Measurements from ENCODE around the gene ERG28.

The ERG28 gene

DNA sequence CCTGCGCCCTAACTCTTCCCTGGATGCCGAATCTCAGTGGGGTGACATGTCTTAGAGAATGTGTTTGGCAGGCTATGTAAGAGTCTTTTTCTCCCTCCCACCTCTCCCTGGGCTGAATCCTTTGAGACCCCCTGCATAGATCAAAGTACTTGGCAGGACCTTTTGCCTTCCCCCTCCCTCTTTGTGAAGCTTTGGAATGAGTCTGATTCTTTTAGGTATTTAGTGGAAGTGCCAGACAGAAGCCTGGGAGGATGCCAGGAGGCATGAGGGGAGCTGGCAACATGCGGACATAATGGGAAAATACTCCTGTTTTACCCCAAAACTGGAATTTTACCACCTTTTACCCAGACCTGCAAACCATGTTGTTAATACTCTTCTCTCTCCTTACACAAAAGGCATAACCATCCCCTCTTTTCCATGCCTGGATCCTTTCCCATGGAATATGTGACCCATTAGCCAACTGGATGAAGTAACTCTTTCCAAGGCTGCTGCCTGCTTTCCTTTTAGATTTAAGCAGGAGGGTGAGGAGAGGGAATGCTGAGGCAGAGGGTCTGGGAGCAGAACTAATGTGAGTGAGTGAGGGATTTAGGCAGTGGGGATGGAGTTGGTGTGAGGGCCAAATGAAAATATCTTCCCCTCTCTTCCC is 42.1 kb upstream of the ERG28 start:
- H3K9me3 ChIP-seq (ENCODE audit: control insufficient read depth, low read length): no peaks in the 10 kb centered on the region
- H3K79me2 ChIP-seq: no peaks in the 10 kb centered on the region
- no peak overlapping the region for H3K9ac ChIP-seq
- no peak overlapping the region for H3K27ac ChIP-seq
- no peaks in the 10 kb centered on the region for H3K36me3 ChIP-seq (ENCODE audit: control insufficient read depth, insufficient read depth, low read length)
- no peak overlapping the region for H3K4me2 ChIP-seq (ENCODE audit: low read length)
- H3K27me3 ChIP-seq (ENCODE audit: control insufficient read depth, insufficient read depth, low read length): no peaks in the 10 kb centered on the region
- TF ChIP-seq, protein P1, sequence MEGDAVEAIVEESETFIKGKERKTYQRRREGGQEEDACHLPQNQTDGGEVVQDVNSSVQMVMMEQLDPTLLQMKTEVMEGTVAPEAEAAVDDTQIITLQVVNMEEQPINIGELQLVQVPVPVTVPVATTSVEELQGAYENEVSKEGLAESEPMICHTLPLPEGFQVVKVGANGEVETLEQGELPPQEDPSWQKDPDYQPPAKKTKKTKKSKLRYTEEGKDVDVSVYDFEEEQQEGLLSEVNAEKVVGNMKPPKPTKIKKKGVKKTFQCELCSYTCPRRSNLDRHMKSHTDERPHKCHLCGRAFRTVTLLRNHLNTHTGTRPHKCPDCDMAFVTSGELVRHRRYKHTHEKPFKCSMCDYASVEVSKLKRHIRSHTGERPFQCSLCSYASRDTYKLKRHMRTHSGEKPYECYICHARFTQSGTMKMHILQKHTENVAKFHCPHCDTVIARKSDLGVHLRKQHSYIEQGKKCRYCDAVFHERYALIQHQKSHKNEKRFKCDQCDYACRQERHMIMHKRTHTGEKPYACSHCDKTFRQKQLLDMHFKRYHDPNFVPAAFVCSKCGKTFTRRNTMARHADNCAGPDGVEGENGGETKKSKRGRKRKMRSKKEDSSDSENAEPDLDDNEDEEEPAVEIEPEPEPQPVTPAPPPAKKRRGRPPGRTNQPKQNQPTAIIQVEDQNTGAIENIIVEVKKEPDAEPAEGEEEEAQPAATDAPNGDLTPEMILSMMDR (IDR thresholded peaks at IDR 0.05): no peak
- H2AFZ ChIP-seq: no peak overlapping the region
- H3K4me3 ChIP-seq (ENCODE audit: low read depth, low read length): no peak overlapping the region
- H3K4me1 ChIP-seq: no peaks in the 10 kb centered on the region

DNA sequence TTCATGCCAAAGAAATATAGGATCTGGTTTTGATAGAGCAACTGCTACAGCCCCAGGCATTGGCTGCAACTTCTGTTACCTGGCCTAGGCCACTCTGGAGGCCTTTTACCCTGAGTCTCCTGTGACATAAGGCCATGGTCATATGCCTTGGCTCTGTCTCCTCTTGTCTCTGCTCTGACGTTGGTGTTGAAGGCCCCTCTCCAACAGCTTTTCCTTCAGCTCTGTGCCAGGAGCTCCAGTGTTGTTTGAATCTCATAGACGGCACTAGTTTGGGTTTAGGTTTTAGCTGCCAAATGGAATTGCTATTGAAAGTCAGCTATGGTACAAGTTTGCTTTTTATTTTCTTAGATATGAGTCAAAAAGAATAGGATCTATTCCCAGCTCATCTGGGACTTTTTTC is 41.4 kb upstream of the ERG28 start:
- no peak overlapping the region for H3K9ac ChIP-seq
- H3K27ac ChIP-seq: no peak overlapping the region

DNA sequence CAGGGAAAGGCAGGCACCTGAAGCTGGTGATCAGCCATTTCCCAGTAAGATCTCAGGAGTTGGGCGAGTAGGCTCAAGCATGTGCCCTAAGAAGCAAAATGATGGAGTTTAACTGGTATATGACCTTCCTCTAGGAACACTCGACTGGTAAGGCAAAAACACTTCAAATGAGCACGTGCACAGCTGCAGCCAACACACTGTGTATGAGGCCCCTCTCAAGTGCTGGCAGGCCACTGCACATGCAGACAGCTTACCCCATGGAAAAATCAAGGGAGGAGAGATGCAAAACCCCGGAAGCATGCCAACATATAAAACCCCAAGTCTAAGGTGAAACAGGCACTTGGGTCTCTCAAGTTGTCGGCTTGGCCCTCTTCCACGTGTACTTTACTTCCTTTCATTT is 39.6 kb upstream of the ERG28 start:
- no peak overlapping the region for H3K4me2 ChIP-seq (ENCODE audit: low read length)
- H3K36me3 ChIP-seq (ENCODE audit: control insufficient read depth, insufficient read depth, low read length): no peaks in the 10 kb centered on the region
- H3K27ac ChIP-seq: no peak overlapping the region
- H2AFZ ChIP-seq: no peak overlapping the region
- H3K79me2 ChIP-seq: no peaks in the 10 kb centered on the region
- no peak overlapping the region for H3K4me3 ChIP-seq (ENCODE audit: low read depth, low read length)
- no peaks in the 10 kb centered on the region for H3K4me1 ChIP-seq
- H3K9me3 ChIP-seq (ENCODE audit: control insufficient read depth, low read length): no peaks in the 10 kb centered on the region
- no peaks in the 10 kb centered on the region for H3K27me3 ChIP-seq (ENCODE audit: control insufficient read depth, insufficient read depth, low read length)
- TF ChIP-seq, protein P1 (IDR thresholded peaks at IDR 0.05): no peak
- no peak overlapping the region for H3K9ac ChIP-seq

More for the DNA sequence above, 41.4 kb upstream of the ERG28 start:
- Histone ChIP-seq H3K79me2 (no peaks in the 10 kb centered on the region), H3K4me3 (ENCODE audit: low read depth, low read length) (no peak overlapping the region), H3K4me2 (ENCODE audit: low read length) (no peak overlapping the region), H3K4me1 (no peaks in the 10 kb centered on the region), H2AFZ (no peak overlapping the region), H3K27me3 (ENCODE audit: control insufficient read depth, insufficient read depth, low read length) (no peaks in the 10 kb centered on the region), H3K9me3 (ENCODE audit: control insufficient read depth, low read length) (no peaks in the 10 kb centered on the region), H3K36me3 (ENCODE audit: control insufficient read depth, insufficient read depth, low read length) (no peaks in the 10 kb centered on the region)
- TF ChIP-seq, protein P1 (IDR thresholded peaks at IDR 0.05): no peak

DNA sequence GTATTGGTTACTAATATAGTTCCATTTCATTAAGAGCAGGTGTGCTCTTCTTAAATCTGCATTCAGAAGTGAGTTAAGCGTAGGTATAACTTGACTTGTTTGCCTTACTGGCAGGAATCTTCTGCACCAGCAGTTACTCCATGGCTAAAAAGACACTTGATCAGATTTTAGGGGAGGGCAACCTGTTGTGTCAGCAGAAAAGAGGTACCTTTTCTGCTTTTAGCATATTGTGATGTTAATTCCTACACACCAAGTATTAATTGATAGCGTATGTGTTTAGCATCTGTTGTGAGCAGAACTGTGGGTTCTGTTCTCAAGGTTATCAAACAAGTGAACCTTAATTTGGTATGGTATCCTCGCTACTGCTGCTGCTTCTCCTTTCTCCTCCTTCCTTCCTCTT is 38.7 kb upstream of the ERG28 start:
- no peaks in the 10 kb centered on the region for H3K9me3 ChIP-seq (ENCODE audit: control insufficient read depth, low read length)
- no peak overlapping the region for H3K9ac ChIP-seq
- no peak overlapping the region for H2AFZ ChIP-seq
- no peaks in the 10 kb centered on the region for H3K27me3 ChIP-seq (ENCODE audit: control insufficient read depth, insufficient read depth, low read length)
- H3K27ac ChIP-seq: no peak overlapping the region
- TF ChIP-seq, protein P1 (IDR thresholded peaks at IDR 0.05): no peak
- no peak overlapping the region for H3K4me2 ChIP-seq (ENCODE audit: low read length)
- H3K4me1 ChIP-seq: no peaks in the 10 kb centered on the region
- no peak overlapping the region for H3K4me3 ChIP-seq (ENCODE audit: low read depth, low read length)
- H3K36me3 ChIP-seq (ENCODE audit: control insufficient read depth, insufficient read depth, low read length): no peaks in the 10 kb centered on the region
- no peaks in the 10 kb centered on the region for H3K79me2 ChIP-seq

DNA sequence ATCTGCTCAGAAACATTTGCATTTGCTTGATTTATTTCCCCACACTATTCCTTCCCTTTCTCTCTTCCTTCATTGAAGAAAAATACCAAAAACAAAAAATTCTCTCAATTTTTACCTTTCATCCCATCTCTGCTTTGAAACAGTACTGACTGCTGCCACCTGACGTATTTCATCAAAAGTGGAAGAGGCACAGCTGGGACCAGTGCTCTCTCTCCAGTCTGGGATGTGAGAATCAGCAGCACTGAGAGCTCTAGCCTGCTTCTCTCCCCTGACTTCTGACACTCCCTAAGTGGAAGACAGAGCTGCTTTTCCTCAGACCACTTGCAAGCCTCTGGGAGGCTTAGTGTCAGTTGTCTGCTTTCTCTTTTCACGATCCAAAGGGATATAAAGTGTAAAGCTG is 37.2 kb upstream of the ERG28 start:
- H3K4me1 ChIP-seq: no peaks in the 10 kb centered on the region
- H3K36me3 ChIP-seq (ENCODE audit: control insufficient read depth, insufficient read depth, low read length): no peaks in the 10 kb centered on the region
- TF ChIP-seq, protein P1 (IDR thresholded peaks at IDR 0.05): no peak
- no peak overlapping the region for H2AFZ ChIP-seq
- H3K79me2 ChIP-seq: no peaks in the 10 kb centered on the region
- no peaks in the 10 kb centered on the region for H3K27me3 ChIP-seq (ENCODE audit: control insufficient read depth, insufficient read depth, low read length)
- H3K4me3 ChIP-seq (ENCODE audit: low read depth, low read length): no peak overlapping the region
- no peak overlapping the region for H3K4me2 ChIP-seq (ENCODE audit: low read length)
- no peaks in the 10 kb centered on the region for H3K9me3 ChIP-seq (ENCODE audit: control insufficient read depth, low read length)
- no peak overlapping the region for H3K9ac ChIP-seq
- H3K27ac ChIP-seq: no peak overlapping the region
